Neural progenitor cell (in vitro differentiated cells): ENCODE results near the gene ADAMTS12.

ENCODE experiments used
- EZH2 ChIP-seq: fragments of 200-600 bp; sonication (generic); IDR thresholded peaks from 2 replicates; pipeline ENCODE4 v1.6.1; 2017; ENCODE audit warnings: antibody characterized with exemption, mild to moderate bottlenecking, moderate library complexity
- TF ChIP-seq, protein P1 (sequence below): fragments of 200-600 bp; sonication (generic); IDR thresholded peaks from 2 replicates; pipeline ENCODE4 v1.5.1; 2017; ENCODE audit warnings: antibody characterized with exemption, mild to moderate bottlenecking

DNA sequence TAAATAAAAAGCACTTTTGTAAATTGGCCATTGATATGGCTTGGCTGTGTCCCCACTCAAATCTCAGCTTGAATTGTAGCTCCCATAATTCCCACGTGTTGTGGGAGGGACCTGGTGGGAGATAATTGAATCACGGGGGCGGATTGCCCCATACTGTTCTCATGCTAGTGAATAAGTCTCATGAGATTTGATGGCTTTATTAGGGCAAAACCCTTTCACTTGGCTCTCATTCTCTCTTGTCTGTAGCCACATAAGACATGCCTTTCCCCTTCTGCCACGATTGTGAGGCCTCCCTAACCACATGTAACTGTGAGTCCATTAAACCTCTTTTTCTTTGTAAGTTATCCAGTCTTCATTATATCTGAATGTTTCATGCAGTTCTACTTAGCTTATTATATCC lies 297.8 kb downstream of the ADAMTS12 start:
- TF ChIP-seq, protein P1, sequence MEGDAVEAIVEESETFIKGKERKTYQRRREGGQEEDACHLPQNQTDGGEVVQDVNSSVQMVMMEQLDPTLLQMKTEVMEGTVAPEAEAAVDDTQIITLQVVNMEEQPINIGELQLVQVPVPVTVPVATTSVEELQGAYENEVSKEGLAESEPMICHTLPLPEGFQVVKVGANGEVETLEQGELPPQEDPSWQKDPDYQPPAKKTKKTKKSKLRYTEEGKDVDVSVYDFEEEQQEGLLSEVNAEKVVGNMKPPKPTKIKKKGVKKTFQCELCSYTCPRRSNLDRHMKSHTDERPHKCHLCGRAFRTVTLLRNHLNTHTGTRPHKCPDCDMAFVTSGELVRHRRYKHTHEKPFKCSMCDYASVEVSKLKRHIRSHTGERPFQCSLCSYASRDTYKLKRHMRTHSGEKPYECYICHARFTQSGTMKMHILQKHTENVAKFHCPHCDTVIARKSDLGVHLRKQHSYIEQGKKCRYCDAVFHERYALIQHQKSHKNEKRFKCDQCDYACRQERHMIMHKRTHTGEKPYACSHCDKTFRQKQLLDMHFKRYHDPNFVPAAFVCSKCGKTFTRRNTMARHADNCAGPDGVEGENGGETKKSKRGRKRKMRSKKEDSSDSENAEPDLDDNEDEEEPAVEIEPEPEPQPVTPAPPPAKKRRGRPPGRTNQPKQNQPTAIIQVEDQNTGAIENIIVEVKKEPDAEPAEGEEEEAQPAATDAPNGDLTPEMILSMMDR = no peak
- TF ChIP-seq EZH2 = no peak
